Suprapubic skin (tissue), 4 donors: ENCODE data around the gene CDPF1. TPM values are rescaled to one million over a fixed set of nuclear protein-coding genes. Genes with fewer than 3 reads are reported as not detected.

Source experiments
- DNase-seq, 2 donors: peaks; one replicate each; pipeline ENCODE4 v3.0.0-alpha.2; 2019; ENCODE audit warnings: low spot score in 2 of 2
- H3K27ac ChIP-seq: fragments of 200-600 bp; sonication (generic); one replicate; pipeline ENCODE4 v1.5.1; 2019
- H3K27me3 ChIP-seq: fragments of 200-600 bp; sonication (generic); one replicate; pipeline ENCODE4 v1.5.1; 2019
- H3K36me3 ChIP-seq: fragments of 200-600 bp; sonication (generic); one replicate; pipeline ENCODE4 v1.5.1; 2019
- H3K4me1 ChIP-seq: fragments of 200-600 bp; sonication (generic); one replicate; pipeline ENCODE4 v1.5.1; 2019
- H3K4me3 ChIP-seq: fragments of 200-600 bp; sonication (generic); one replicate; pipeline ENCODE4 v1.5.1; 2019; ENCODE audit warnings: mild to moderate bottlenecking
- H3K9me3 ChIP-seq: fragments of 200-600 bp; sonication (generic); one replicate; pipeline ENCODE4 v1.5.1; 2019
- EP300 ChIP-seq: sonication (generic); formaldehyde crosslinking; IDR thresholded peaks from one replicate; pipeline ENCODE4 v1.6.1; 2017; ENCODE audit warnings: antibody characterized with exemption
- POLR2A ChIP-seq, 2 donors: fragments of 450-650 bp; IDR thresholded peaks; one replicate each; pipeline ENCODE4 v1.6.1; 2017; ENCODE audit warnings: antibody characterized with exemption in 2 of 2, mild to moderate bottlenecking in 2 of 2, moderate library complexity in 2 of 2
- POLR2AphosphoS5 ChIP-seq, 3 donors: sonication (generic); formaldehyde crosslinking; IDR thresholded peaks; one replicate each; pipeline ENCODE4 v1.6.1; 2017; ENCODE audit warnings: antibody characterized with exemption in 3 of 3
- WGBS: methylation state at CpG from one replicate; pipeline ENCODE4 v1.1.5; 2018; 5-methylcytosine and 5-hydroxymethylcytosine counted together
- total RNA-seq, 4 donors: library from RNA; depleted of rRNA; stranded (reverse); fragments of >200 nt; gene quantifications; one replicate each; pipeline ENCODE4 v1.1.0, GENCODE V29; 2016
- TF ChIP-seq, protein P1 (sequence below), 2 donors: fragments of 200-600 bp in 1 of 2; fragments of 450-650 bp in 1 of 2; sonication (generic) in 1 of 2; IDR thresholded peaks; one replicate each; pipeline ENCODE4 v1.5.1; 2016 to 2019; ENCODE audit warnings: antibody characterized with exemption in 2 of 2, mild to moderate bottlenecking in 1 of 2, moderate library complexity in 1 of 2

Gene CDPF1
- total RNA-seq, 4 donors from 2014 or later = 3.9 to 13.4 (median 9.5) TPM

DNA sequence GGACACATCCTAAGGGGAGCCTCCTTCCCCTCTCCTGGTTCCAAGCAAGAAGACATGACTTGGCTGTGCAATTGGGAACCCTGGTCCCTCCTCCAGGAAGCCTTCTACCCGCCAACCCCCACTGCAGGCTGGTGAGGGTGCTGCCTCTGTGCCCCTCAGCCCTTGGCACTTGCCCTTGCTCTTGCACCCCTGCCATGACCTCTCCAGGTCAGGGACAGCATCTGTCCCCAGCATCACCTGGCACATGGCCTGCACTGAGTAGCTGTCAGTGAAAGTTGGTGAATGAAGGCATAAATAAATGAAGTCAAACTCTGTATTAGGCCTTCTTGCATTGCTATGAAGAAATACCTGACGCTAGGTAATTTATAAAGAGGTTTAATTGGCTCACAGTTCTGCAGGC lies 44.7 kb upstream of the CDPF1 start:
- no peak for TF ChIP-seq EP300
- TF ChIP-seq POLR2A (IDR thresholded peaks at IDR 0.05) = no peak
- no peak for TF ChIP-seq POLR2AphosphoS5 (IDR thresholded peaks at IDR 0.05)
- TF ChIP-seq, protein P1, sequence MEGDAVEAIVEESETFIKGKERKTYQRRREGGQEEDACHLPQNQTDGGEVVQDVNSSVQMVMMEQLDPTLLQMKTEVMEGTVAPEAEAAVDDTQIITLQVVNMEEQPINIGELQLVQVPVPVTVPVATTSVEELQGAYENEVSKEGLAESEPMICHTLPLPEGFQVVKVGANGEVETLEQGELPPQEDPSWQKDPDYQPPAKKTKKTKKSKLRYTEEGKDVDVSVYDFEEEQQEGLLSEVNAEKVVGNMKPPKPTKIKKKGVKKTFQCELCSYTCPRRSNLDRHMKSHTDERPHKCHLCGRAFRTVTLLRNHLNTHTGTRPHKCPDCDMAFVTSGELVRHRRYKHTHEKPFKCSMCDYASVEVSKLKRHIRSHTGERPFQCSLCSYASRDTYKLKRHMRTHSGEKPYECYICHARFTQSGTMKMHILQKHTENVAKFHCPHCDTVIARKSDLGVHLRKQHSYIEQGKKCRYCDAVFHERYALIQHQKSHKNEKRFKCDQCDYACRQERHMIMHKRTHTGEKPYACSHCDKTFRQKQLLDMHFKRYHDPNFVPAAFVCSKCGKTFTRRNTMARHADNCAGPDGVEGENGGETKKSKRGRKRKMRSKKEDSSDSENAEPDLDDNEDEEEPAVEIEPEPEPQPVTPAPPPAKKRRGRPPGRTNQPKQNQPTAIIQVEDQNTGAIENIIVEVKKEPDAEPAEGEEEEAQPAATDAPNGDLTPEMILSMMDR (IDR thresholded peaks at IDR 0.05) = no peak
- Histone ChIP-seq H3K27ac (no peak overlapping the region), H3K27me3 (no peaks in the 10 kb centered on the region), H3K9me3 (no peaks in the 10 kb centered on the region), H3K4me1 (peaks cover 46% of the 10 kb centered on the region), H3K36me3 (peaks cover 17% of the 10 kb centered on the region), H3K4me3 (no peak overlapping the region)
- WGBS = 81% methylated on average over 2 of the region's 2 CpGs
- no peak for DNase-seq

DNA sequence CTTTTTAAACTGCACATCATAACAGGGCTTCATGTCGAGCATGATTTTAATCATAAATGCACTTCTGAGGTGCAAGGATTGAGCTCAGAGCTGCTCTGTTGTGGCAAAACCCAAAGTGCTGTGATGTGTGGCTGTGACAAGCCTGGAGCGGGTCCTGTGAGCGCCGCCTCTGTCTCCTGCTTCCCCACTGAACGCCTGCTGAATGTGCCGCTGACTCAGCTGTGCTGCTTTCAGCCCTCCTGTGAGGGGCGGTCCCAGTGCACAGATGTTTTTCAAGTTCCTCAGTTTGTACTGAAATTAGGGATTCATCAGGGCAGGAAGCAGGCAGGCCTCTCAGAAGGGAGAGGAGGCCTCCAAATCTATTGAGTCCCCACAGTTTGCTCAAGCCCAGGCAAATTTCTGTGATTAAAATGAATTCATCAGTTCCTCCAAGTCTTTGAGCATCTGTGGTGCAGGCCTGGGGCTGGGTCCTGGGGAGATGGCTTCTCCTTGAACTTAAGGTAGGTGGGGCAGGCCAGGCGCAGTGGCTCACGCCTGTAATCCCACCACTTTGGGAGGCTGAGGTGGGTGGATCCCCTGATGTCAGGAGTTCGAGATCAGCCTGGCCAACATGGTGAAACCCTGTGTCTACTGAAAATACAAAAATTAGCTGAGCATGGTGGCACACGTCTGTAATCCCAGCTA lies 43.6 kb upstream of the CDPF1 start:
- H3K27ac ChIP-seq = no peak overlapping the region
- DNase-seq = no peak
- WGBS = 73% methylated on average over 11 of the region's 11 CpGs

DNA sequence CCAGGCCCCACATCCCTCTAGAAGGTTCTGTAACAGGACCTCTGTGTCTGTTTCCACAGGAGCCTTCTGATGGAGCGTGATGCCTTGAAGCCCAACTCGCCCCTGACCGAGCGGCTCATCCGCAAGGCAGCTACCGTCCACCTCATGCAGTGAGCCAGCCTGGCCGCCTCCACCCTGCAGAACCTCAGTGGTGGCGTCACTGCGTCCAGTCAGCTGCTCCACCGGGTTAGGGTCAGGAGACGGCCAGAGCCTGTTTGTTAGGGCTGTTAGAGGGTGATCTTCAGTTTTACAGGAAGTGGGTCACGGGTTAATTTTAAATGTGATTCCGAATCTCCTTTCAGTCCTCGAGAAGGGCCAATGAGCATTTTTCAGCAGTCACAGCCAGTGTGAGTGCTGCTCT lies 42.6 kb upstream of the CDPF1 start:
- 92% methylated on average over 10 of the region's 14 CpGs for WGBS
- Histone ChIP-seq H3K27me3 (no peaks in the 10 kb centered on the region), H3K9me3 (no peaks in the 10 kb centered on the region), H3K36me3 (peaks cover 20% of the 10 kb centered on the region), H3K4me1 (peaks cover 60% of the 10 kb centered on the region), H3K4me3 (no peak overlapping the region), H3K27ac (no peak overlapping the region)
- TF ChIP-seq POLR2A (IDR thresholded peaks at IDR 0.05) (no peak), EP300 (no peak), POLR2AphosphoS5 (IDR thresholded peaks at IDR 0.05) (no peak)
- TF ChIP-seq, protein P1 (IDR thresholded peaks at IDR 0.05) = no peak
- no peak for DNase-seq

More for the DNA sequence above, 43.6 kb upstream of the CDPF1 start:
- TF ChIP-seq POLR2AphosphoS5 (IDR thresholded peaks at IDR 0.05) = no peak
- TF ChIP-seq EP300 = no peak
- TF ChIP-seq, protein P1 (IDR thresholded peaks at IDR 0.05) = no peak
- TF ChIP-seq POLR2A (IDR thresholded peaks at IDR 0.05) = no peak
- no peaks in the 10 kb centered on the region for H3K9me3 ChIP-seq
- no peak overlapping the region for H3K4me3 ChIP-seq
- H3K4me1 ChIP-seq = peaks cover 53% of the 10 kb centered on the region
- H3K27me3 ChIP-seq = no peaks in the 10 kb centered on the region
- peaks cover 20% of the 10 kb centered on the region for H3K36me3 ChIP-seq

DNA sequence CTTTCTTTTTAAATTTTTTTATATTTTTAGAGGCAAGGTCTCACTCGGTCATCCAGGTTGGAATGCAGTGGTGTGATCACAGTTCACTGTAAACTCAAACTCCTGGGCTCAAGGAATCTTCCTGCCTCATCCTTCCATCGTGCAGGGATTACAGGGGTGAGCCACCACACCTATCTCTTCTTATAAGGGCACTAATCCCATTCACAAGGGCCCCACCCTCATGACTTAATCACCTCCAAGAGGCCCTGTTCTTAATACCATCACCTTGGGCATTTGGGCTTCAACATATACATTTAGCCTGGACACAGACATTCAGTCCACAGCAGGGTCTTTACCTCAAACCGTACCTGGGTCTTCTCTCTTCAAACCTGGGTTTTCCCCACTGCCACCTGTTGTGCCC lies 42.1 kb upstream of the CDPF1 start:
- WGBS = 93% methylated on average over 3 of the region's 3 CpGs
- no peak overlapping the region for H3K4me3 ChIP-seq
- peaks cover 21% of the 10 kb centered on the region for H3K36me3 ChIP-seq
- H3K9me3 ChIP-seq = no peaks in the 10 kb centered on the region
- H3K27ac ChIP-seq = no peak overlapping the region
- H3K27me3 ChIP-seq = no peaks in the 10 kb centered on the region
- no peak for DNase-seq
- TF ChIP-seq EP300 (no peak), POLR2AphosphoS5 (IDR thresholded peaks at IDR 0.05) (no peak), POLR2A (IDR thresholded peaks at IDR 0.05) (no peak)
- TF ChIP-seq, protein P1 (IDR thresholded peaks at IDR 0.05) = no peak
- H3K4me1 ChIP-seq = peaks cover 60% of the 10 kb centered on the region

DNA sequence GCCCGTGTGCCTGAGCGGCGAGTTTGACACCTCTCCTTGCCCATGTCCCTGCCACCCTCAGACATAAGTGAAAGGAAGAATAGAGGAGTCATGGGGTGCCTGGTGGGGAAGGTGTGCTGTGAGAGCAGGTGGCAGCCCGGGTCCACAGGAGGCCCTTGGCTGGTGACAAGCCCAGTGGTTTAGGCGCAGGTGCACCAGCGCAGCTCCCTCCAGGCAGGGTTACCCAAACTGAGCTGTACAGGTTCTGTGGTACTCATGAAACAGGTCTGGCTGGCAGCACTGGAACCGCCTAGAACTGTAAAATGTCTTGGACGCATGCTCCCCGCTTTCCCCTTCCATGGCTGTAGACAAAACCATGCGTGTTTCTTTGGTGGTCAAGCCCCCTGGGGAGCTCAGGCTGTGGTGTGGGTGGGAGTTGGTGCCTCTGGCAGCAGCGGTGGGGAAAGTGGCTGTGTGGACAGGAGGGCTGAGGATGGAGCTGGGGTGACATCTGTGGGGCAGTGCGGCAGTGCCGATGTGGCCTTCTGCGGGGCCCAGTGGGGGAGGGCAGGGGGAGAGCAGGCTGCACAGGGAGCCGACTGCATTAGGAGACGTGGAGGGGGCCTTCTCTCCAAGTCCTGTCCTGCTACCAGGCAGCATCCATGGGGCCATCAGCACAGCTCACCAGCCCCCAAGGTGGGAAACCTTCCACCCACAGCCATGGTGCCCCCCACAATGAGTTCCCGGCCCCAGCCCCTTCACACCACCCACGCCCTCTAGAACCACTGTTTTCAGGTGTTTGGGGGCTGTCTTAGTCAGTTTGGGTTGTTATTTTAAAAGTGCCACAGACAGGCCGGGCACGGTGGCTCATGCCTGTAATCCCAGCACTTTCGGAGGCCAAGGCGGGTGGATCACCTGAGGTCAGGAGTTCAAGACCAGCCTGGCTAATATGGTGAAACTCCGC lies 41.0 kb upstream of the CDPF1 start:
- H3K4me1 ChIP-seq = peaks cover 57% of the 10 kb centered on the region
- no peaks in the 10 kb centered on the region for H3K9me3 ChIP-seq
- WGBS = 79% methylated on average over 22 of the region's 23 CpGs
- no peak for DNase-seq
- H3K36me3 ChIP-seq = peaks cover 29% of the 10 kb centered on the region
- no peak overlapping the region for H3K27ac ChIP-seq
- TF ChIP-seq POLR2AphosphoS5 (IDR thresholded peaks at IDR 0.05) = no peak
- TF ChIP-seq, protein P1 (IDR thresholded peaks at IDR 0.05) = no peak
- no peak for TF ChIP-seq EP300
- TF ChIP-seq POLR2A (IDR thresholded peaks at IDR 0.05) = no peak
- H3K27me3 ChIP-seq = no peaks in the 10 kb centered on the region
- no peak overlapping the region for H3K4me3 ChIP-seq
